G401 (cell line): Measurements from ENCODE around the gene MSRB2. TPM values are rescaled to one million over a fixed set of nuclear protein-coding genes. Genes with fewer than 3 reads are reported as not detected.

Source experiments
- DNase-seq: peaks from one replicate; pipeline ENCODE4 v3.0.0-alpha.2; 2015; ENCODE audit warnings: low spot score
- in situ Hi-C: cut with HindIII; loops from 2 replicates; pipeline ENCODE4 v1.10.0; 2016; ENCODE audit warnings: low sequenced_read_pairs, mixed read lengths
- total RNA-seq: library from RNA; depleted of rRNA; stranded (reverse); fragments of >200 nt; shearing (Covaris generic); gene quantifications from 2 replicates; pipeline ENCODE4 v1.2.3, GENCODE V29; 2014; rRNA removed

The MSRB2 gene
- total RNA-seq, 1 experiment from 2014 or later = 28.4 TPM

GRCh38 chr10:23156447-23157150 is 61.2 kb downstream of the MSRB2 start:
- in situ Hi-C loops = no loop called here
- no peak for DNase-seq

GRCh38 chr10:23157239-23157681 is 61.9 kb downstream of the MSRB2 start:
- DNase-seq = no peak
- in situ Hi-C loops = no loop called here

- in situ Hi-C loops = no loop called here
- peak; percentile 32 for DNase-seq
Observed at GRCh38 chr10:23157691-23158369, 62.5 kb downstream of the MSRB2 start.

GRCh38 chr10:23158370-23158769 is 63.0 kb downstream of the MSRB2 start:
- in situ Hi-C loops = no loop called here
- peak; percentile 68 for DNase-seq

GRCh38 chr10:23171232-23171876 is 76.0 kb downstream of the MSRB2 start:
- DNase-seq = no peak
- in situ Hi-C loops = no loop called here

Other genes with a start within 250 kb of the MSRB2 start
- gene ARMC3, start 167.5 kb upstream of the MSRB2 start, total RNA-seq = not detected in 2 replicates
- not detected in 2 replicates for gene PTF1A, start 96.7 kb downstream of the MSRB2 start, total RNA-seq
- not detected in 2 replicates for gene C10orf67, start 249.2 kb downstream of the MSRB2 start, total RNA-seq